GM19397 (cell line): ENCODE measurements around the gene SLC35F4.
"Not testable (repeated sequence)": the region's sequence is repeated elsewhere in the genome, so short reads cannot be mapped to it uniquely, and the experiment has no call there.

Experiments
- ATAC-seq: cut with Tn5 transposase; IDR thresholded peaks from one replicate; pipeline ENCODE4 v1.9.1; 2021; ENCODE audit warnings: mild to moderate bottlenecking, moderate library complexity; ENCODE audit not compliant: unreplicated experiment

SLC35F4 gene

DNA sequence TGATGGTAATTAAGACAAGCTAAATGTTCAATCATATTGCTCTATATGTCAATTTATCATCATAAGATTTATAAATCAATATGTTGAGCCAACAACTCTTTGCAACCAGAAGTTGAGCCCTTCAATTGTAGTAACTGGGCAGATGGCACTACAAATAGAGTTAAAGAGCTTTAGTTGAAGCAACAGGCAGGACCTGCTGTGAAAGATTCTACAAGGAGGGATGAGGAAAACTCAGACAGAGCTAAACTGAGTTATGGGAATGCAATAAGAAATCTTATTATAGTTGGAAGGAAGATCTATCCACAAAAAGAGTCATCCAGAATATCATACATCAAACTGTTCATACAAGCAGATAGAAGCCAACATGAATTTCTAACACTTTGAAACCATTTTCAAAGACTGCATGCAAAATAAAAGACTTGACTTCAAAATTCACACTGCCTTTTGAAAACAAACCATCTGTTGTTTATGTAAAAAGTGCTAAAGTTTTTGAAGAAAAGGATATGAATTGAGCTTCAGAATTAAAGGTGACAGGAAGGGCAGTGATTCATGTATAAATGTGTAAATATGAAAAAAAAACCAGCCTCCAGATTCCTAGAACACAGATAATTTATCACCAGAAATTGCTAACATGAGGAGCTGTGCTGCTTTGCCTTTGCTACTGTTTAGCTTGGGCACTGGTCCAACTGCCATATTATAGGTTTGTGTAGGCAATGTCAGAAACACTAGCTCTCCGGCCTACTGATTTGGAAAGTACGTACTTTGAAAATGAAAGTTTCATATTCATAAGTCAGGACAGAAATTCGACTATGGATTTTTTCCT is 133.2 kb downstream of the SLC35F4 start:
- no peak for ATAC-seq

DNA sequence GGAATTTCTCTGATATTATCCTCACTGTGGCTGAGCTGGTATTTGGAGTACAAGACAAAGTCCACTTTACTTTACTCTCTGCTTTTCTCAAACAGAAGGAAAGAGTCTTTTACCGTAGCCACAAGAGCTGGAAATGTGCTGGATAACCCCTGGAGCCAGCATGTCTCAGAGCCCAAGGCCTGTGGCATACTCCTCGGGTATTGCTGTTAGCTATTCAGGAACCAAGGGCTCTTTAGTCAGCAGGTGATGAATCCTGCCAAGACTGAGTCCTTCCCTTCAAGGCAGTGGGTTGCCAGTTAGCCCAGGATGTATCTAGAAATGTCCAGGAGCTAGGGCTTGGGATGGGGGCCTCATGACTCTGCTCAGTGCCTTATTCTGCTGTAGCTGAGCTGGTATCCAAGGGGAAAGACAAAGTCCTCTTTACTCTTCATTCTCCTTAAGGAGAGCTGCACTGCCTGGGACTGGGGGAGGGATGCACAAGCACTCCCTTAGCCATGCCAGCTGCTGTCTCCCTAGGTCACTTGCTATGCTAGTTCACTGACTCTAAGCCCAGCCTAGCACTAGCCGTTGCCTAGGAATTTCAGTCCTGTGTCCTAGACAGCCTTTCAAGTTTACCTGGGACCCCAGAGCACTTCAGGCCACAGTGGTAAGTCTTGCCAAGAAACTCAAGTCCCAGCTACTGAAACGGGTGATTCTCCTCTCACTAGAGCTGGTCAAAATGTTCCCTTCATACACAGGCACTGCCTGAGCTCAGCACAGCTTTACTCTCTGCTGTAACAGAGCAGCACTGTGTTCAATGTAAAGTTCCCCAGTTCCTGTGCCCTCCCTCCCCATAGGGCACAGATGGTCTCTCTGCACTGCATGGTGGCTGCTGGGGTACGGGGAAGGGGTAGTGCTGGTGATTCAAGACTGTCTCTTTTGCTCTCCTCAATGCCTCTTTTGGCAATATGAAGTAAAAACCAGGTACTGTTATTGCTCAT is 136.4 kb downstream of the SLC35F4 start:
- ATAC-seq: no peak

DNA sequence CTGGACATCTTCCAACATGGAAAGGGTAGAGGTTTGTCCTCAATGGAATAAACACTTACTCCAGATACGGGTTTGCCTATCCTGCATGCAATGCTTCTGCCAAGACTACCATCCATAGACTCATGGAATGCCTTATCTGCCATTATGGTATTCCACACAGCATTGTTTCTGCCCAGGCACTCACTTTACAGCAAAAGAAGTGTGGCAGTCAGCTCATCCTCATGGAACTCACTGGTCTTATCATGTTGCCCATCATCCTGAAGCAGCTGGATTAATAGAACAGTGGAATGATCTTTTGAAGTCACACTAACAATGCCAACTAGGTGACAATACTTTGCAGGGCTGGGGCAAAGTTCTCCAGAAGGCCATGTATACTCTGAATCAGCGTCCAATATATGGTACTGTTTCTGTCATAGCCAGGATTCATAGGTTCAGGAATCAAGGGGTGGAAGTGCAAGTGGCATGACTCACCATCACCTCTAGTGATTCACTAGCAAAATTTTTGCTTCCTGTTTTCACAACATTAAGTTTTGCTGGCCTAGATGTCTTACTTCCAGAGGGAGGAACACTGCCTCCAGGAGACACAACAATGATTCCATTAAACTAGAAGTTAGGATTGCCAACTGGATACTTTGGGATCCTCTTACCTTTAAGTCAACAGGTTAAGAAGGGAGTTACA is 140.4 kb downstream of the SLC35F4 start:
- no peak for ATAC-seq

DNA sequence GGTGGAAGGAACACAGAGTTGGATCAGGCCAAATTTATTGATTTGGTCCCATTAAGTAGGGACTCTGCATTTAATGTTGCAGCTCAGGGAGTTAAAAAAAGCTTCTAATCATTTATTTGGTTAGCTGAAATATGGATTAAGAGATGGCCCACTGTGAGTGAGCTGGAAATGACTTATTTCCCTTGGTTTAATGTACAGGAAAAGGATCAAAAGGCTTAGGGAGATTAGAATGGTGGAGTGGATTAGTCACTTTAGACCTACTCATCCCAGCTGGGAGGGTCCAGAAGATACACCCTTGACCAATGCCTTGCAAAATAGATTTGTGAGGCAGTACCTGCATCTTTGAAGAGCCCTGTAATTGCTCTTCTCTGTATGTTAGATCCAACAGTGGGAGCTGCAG is 143.8 kb downstream of the SLC35F4 start:
- not testable (repeated sequence) for ATAC-seq

DNA sequence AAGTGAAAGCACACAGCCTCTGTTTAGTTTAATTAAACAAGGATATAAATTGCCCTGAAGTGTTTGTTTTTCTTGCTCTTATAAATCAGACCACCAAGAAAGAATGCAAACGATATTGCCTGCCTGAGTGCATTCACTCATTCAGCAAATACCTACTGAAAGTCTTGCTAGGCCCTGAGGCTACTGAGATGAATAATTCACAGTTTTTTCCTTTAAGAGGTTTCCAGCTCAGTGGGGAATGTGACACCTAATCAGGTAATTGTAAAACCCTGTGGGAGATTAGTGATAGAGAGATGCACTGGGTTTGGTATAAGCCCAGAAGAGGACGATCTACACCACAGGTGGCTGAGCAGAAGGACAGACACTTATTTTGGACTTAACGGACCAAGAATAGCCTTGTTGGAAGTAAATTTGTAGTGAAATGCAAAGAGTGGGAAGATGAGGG is 151.4 kb downstream of the SLC35F4 start:
- ATAC-seq: no peak

DNA sequence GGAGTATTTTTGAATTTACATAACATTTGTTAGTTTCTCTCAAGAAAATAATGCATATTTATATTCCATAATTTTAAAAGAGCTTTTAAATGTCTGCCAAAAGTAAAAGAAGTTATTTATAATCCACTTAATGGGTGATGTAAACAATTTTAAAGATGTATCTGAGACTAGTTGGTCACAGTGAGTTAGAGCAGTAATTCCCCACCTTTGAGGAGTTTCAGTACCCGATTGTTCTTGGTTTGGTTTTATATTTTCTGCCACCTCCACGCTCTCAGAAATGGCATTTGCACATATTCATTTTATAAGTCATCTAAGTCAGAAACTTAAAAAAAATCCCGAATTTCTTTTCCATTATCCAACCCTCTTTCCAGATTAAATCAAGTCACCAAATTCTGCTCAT is 153.2 kb downstream of the SLC35F4 start:
- ATAC-seq: no peak

DNA sequence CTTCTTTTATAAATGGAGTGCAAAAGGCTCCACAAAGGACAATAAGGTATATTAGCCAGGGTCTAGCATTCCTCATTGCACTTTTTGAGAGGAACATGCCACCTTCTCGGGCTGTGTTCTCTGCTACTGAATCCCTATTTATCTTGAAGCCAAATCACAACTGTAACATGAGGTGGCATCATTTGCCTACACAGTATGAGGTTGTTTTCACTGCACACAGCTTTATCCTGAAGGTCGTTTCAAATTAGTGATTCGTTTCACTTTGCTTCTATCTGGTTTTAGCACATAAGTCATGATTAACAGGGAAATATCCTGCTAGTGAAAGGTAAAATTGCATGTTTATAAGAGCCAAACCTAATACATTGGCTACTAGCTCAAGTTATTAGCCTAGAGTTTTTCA is 153.8 kb downstream of the SLC35F4 start:
- ATAC-seq: no peak

DNA sequence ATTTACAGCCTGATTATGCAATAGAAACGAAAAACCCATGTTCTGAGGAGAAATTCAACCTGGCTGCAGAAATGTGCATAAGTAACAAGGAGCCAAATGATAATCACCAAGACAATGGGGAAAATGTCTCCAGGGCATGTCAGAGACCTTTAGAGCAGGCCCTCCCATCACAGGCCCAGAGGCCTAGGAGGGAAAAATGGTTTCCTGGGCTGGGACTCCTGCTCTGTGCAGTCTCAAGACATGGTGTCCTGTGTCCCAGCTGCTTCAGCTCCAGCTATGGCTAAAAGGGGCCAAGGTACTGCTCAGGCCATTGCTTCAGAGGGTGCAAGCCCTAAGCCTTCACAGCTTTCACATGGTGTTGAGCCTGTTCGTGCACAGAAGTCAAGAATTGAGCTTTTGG is 156.0 kb downstream of the SLC35F4 start:
- ATAC-seq: no peak

DNA sequence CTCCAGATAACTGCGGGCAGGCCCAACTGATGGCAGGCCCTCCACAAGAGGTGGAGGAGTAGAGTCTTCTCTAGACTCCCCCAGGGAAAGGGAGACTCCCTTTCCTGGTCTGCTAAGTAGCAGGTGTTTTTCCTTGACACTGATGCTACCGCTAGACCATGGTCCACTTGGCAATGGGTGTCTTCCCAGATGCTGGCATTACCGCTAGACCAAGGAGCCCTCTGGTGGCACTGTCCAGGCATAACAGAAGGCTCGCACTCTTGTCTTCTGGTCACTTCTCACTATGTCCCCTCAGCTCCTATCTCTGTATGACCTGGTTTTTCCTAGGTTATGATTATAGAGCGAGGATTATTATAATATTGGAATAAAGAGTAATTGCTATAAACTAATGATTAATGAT is 156.8 kb downstream of the SLC35F4 start:
- not testable (repeated sequence) for ATAC-seq

DNA sequence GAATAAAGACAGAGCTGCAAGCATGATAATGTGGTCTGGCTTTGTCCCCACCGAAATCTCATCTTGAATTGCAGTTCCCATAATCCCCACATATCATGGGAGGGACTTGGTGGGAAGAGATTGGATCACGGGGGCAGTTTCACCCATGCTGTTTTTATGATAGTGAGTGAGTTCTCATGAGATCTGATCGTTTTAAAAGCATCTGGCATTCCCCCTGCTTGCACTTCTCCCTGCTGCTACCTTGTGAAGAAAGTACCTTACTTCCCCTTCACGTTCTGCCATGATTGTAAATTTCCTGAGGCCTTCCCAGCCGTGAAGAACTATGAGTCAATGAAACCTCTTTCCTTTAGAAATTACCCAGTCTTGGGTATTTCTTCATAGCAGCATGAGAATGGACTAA is 158.7 kb downstream of the SLC35F4 start:
- ATAC-seq: no peak

DNA sequence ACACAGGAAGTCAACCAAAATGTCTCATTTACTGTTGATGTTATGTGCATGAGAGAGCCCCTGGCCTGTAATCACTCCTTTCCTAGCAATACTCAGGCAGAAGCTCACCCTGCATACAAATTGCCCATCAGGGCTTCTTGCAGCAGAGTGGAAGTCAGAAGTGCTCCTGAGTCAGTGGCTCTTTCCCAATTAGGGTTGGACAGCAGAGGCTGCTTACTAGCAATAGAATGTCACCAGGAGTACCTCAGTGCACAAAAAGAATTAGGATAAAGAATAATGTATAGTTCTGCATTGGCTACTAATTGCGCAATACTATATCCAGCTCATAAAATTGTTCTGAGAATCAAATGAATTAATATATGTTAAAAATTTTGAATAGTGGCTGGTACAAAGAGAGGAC is 161.1 kb downstream of the SLC35F4 start:
- ATAC-seq: no peak

DNA sequence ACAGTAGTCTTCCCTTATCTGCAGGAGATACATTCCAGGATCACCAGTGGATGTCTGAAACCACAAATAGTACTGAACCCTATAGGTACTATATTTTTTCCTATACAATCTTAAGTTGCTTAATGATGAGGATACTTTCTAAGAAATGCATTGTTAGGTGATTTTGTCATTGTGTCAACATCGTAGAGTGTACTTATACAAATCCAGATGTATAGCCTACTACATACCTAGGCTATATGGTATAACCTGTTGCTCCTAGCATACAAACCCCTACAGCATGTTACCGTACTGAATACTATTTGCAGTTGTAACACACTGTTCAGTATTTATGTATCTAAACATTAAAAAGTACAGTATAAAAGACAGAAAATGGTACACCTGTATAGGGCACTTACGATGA is 165.9 kb downstream of the SLC35F4 start:
- ATAC-seq: no peak

DNA sequence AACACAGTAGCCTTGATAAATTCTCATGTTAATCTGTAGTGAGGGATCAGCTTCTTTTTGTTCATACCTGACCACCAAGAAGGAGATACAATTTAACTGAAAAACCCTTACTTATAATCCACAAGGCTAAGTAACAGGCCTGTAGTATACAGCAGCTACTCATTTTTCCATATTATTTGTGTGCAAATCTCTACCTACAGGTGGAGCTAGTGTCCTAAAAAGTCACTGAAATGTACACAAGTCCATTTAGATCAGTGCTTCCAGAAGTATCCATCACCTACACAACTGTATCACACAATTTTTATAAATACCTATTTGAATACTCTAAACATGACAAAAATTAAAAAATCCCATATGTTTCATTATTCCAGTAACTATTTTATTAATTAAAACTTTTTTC is 173.2 kb downstream of the SLC35F4 start:
- no peak for ATAC-seq

DNA sequence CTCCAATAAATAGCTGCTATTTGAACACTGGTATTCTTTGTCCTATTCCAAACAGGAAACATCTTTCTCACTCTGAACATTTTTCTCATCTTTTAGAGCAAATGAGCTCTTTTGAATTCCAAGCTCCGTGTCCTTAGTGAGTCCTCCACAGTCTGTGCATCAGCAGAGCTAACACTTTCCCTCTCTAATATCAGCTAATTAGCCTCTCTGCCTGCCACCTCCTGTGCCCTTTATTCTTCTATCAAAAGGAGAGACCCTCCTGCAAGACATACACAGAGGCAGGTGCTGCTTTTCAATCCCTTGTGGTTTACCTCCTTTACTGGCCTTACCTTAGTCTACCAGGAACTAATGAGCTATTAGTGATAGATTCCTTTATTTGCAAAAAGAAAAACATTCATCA is 178.5 kb downstream of the SLC35F4 start:
- no peak for ATAC-seq

DNA sequence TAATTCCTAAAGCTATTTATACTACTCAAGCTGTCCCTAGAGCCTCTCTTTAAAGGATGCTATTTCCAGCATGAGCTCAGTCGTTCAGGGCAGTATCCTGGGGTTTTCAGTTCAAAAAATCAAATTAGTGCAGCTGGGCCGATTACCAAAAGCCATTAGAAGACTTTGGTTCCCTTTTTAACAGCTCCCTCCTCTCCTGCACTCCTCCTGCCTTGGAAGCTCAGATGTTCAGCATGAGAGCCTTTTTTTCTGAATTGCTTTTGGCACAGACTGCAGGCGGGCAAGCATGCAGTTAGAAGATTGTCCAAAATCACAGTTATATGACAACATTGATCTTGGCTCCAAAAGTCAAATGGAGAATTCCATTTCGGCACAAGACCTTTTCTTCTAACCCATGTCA is 179.6 kb downstream of the SLC35F4 start:
- ATAC-seq: no peak

DNA sequence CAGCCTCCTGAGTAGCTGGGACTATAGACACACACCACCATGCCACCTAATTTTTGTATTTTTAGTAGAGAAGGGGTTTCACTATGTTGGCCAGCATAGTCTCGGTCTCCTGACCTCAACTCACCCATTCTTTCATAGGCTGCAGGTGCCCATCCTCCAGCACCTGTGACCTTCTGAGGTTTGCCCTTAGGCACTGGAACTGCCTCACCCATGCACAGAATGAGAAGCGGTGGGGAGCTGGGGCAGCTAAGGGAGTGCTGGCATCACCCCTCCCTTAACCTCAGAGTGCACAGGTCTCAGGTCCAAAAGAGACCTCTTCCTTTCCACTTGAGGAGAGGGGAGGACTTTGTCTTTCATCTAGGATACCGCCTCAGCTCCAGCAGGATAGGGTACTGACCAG is 194.9 kb downstream of the SLC35F4 start:
- ATAC-seq: no peak

DNA sequence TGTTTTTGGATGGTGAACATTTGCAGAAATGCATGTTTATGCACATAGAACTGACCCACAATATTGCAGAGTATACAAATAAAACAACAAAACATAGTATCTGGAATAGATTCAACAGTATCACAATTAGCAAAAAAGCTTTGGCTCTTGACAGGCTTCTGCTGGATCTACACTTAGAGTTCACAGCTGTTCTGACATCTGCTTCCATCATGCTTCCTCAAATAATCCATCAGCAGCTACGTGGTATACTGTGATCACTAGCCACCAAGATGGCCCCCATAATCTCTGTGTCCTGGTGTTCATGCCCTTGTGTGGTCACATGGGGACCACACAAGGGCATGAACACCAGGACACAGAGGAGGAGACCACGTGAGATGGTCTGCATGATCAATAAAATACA is 205.7 kb downstream of the SLC35F4 start:
- no peak for ATAC-seq

DNA sequence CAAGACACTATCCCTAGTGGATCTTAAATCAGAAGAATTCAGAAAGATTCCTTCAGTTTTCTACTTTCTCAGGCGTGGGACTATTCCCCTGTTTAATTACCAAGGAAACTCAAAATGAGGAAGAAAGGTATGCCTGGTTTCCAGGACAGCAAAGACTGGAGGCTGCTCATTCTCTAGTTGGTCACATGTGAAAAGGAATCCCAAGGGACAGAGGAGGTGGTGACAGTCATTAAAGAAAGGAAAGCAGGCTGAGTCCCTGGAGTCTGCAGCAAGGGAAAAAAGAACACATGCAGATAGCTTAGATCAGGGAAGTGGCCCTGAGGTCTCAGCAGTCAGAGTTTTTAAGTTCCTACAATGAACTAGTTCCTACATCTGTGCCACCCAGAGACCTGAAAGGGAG is 206.8 kb downstream of the SLC35F4 start:
- ATAC-seq: no peak

DNA sequence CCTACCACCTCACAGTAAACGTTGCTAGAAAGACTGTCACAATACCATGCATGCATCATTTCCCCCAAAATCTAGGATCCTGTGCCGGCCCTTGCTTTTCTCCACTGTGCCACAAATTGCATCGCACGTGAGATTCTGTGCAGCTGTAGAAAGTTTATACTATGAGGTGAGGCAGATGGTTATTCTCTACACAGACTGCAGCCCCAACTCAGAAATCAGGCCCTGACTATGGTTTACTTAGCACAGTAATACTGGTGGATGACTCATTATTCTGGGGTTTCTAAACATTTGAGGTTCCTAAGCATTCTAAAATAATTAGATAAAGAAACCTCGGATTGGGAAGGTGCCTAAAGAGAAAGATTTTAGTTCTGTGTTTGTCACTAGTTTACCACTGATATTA is 208.4 kb downstream of the SLC35F4 start:
- ATAC-seq: no peak

DNA sequence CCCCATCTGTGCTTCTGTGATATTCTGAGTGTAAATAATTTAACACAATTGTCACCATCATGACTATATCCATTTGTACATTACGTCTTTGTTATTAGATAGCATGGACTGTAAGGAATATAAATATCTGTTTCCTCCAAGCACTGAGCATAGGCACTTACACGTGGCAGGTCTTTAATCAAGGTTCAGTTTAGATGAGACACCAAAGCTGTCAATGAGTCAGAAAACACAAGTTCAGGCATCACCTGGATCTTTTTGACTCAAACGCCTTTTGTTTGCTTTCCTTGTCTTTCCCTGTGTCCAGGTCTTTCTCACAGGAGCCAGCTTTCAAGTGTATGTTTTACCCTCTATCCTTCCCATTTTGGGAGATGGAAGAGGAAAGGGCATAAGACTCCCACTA is 209.0 kb downstream of the SLC35F4 start:
- no peak for ATAC-seq

DNA sequence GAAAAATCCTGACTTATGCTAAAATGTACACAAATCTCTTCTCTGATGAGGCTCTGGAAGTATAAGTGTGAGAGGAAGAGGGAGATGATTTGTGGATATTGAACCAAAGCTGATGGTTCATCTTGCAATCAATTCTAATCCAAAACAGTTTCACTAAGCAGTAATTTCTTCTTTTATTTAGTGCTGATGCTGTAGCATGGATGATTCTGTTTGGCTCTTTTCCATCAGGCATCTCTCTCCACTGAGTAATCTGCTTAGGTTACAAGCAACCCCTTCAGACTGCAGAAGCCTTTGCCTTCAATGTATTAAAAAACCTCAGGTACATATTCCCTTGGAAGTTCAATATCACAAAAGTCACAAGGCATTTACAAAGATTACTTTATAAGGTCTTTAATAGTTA is 213.1 kb downstream of the SLC35F4 start:
- ATAC-seq: no peak
